ENCODE measurements around the gene CD40. TPM values are rescaled to one million over a fixed set of nuclear protein-coding genes. Genes with fewer than 3 reads are reported as not detected.

Gene CD40
- total RNA-seq, 1 donor from 2014 or later = 3.8 TPM

- no peak for DNase-seq (ENCODE audit: low spot score)
- intact Hi-C loops (cut with DNase I) = no loop called here
These were observed 2.0 kb downstream of the CD40 start for GRCh38 chr20:46120136-46120535.

- DNase-seq (ENCODE audit: low spot score) = peak; percentile 35
These were observed 3.2 kb downstream of the CD40 start for GRCh38 chr20:46121184-46121930.

GRCh38 chr20:46122071-46122470 is 4.0 kb downstream of the CD40 start:
- intact Hi-C loops (cut with DNase I) = no loop called here

More at GRCh38 chr20:46121184-46121930, 3.2 kb downstream of the CD40 start:
- intact Hi-C loops (cut with DNase I) = no loop called here

GRCh38 chr20:46122516-46123481 is 4.7 kb downstream of the CD40 start:
- peak; percentile 67 for DNase-seq (ENCODE audit: low spot score)
- intact Hi-C loops (cut with DNase I) = no loop called here

More at GRCh38 chr20:46122071-46122470, 4.0 kb downstream of the CD40 start:
- DNase-seq (ENCODE audit: low spot score) = peak; percentile 60

- intact Hi-C loops (cut with DNase I) = no loop called here
- peak; percentile 31 for DNase-seq (ENCODE audit: low spot score)
These were observed 5.5 kb downstream of the CD40 start for GRCh38 chr20:46123482-46124245.

- intact Hi-C loops (cut with DNase I) = no loop called here
- DNase-seq (ENCODE audit: low spot score) = no peak
These were observed 8.4 kb downstream of the CD40 start for GRCh38 chr20:46126440-46127056.

- intact Hi-C loops (cut with DNase I) = no loop called here
- DNase-seq (ENCODE audit: low spot score) = peak; percentile 27
These were observed 9.4 kb downstream of the CD40 start for GRCh38 chr20:46127396-46128010.

GRCh38 chr20:46128310-46129151 is 10.4 kb downstream of the CD40 start:
- peak; percentile 63 for DNase-seq (ENCODE audit: low spot score)
- intact Hi-C loops (cut with DNase I) = no loop called here

GRCh38 chr20:46129955-46130481 is 11.9 kb downstream of the CD40 start:
- intact Hi-C loops (cut with DNase I) = no loop called here
- DNase-seq (ENCODE audit: low spot score) = peak; percentile 26

- peak; percentile 41 for DNase-seq (ENCODE audit: low spot score)
- intact Hi-C loops (cut with DNase I) = no loop called here
These were observed 12.4 kb downstream of the CD40 start for GRCh38 chr20:46130534-46130933.

- intact Hi-C loops (cut with DNase I) = no loop called here
These were observed 13.3 kb downstream of the CD40 start for GRCh38 chr20:46131396-46131795.

GRCh38 chr20:46132705-46133120 is 14.6 kb downstream of the CD40 start:
- intact Hi-C loops (cut with DNase I) = loop anchor here (2.0 kb wide), 2 partner anchors 176 to 216 kb away; partner anchors contain the start of gene CDH22
- DNase-seq (ENCODE audit: low spot score) = peak; percentile 79

More at GRCh38 chr20:46131396-46131795, 13.3 kb downstream of the CD40 start:
- DNase-seq (ENCODE audit: low spot score) = peak; percentile 9

- DNase-seq (ENCODE audit: low spot score) = no peak
These were observed 16.0 kb downstream of the CD40 start for GRCh38 chr20:46133886-46134654.

GRCh38 chr20:46134716-46135115 is 16.6 kb downstream of the CD40 start:
- DNase-seq (ENCODE audit: low spot score) = no peak

More at GRCh38 chr20:46133886-46134654, 16.0 kb downstream of the CD40 start:
- intact Hi-C loops (cut with DNase I) = loop anchor here (2.0 kb wide), 2 partner anchors 175 to 215 kb away; partner anchors contain the start of gene CDH22

GRCh38 chr20:46135856-46136633 is 17.9 kb downstream of the CD40 start:
- intact Hi-C loops (cut with DNase I) = no loop called here
- no peak for DNase-seq (ENCODE audit: low spot score)

More at GRCh38 chr20:46134716-46135115, 16.6 kb downstream of the CD40 start:
- intact Hi-C loops (cut with DNase I) = no loop called here

GRCh38 chr20:46137816-46138215 is 19.7 kb downstream of the CD40 start:
- no peak for DNase-seq (ENCODE audit: low spot score)
- intact Hi-C loops (cut with DNase I) = no loop called here

Measured in cardiac septum (tissue), 1 donor.